ENCODE data around the gene THOC2.

The THOC2 gene

GRCh38 chrX:123570011-123570590 lies 162.8 kb downstream of the THOC2 start:
- DNase-seq = no peak

- DNase-seq = no peak
Measured at GRCh38 chrX:123563167-123563566, 169.7 kb downstream of the THOC2 start.

- no peak for DNase-seq
Measured at GRCh38 chrX:123562342-123563146, 170.3 kb downstream of the THOC2 start.

GRCh38 chrX:123561439-123562215 lies 171.2 kb downstream of the THOC2 start:
- DNase-seq = no peak

- DNase-seq = no peak
Measured at GRCh38 chrX:123550829-123551228, 182.0 kb downstream of the THOC2 start.
